H1 (cell line): ENCODE data around the gene PARD3. TPM values are rescaled to one million over a fixed set of nuclear protein-coding genes. Genes with fewer than 3 reads are reported as not detected.

Experiments
- CTCF ChIA-PET: fragments of 300-600 bp; sonication (Branson Sonifier 250); formaldehyde crosslinking; loops from one replicate; lab custom pipeline; 2021; ENCODE audit not compliant: partially characterized antibody; lab: Charles Lee
- POLR2A ChIA-PET: fragments of 300-600 bp; sonication (Branson Sonifier 250); formaldehyde crosslinking; loops from one replicate; lab custom pipeline; 2021; ENCODE audit warnings: inconsistent platforms; ENCODE audit not compliant: partially characterized antibody; lab: Charles Lee
- DNase-seq, 2 experiments: peaks; one replicate each; pipeline versions ENCODE4 v3.0.0 to v3.0.0-alpha.2; 2010 to 2022; ENCODE audit warnings: low spot score in 2 of 2, low read depth in 1 of 2, mixed read lengths in 1 of 2
- FAIRE-seq: peaks from 2 replicates; lab custom pipeline; 2011; peaks lifted over from hg19 to GRCh38; lab: Jason Lieb, UNC
- H2AFZ ChIP-seq: 2 replicates; pipeline ENCODE4 v1.8.1; 2012; ENCODE audit warnings: low read length, inconsistent platforms
- H2AK5ac ChIP-seq: 2 replicates; pipeline ENCODE4 v1.6.1; 2013; ENCODE audit warnings: low read depth, low read length
- H2BK120ac ChIP-seq: replicated peaks from 2 replicates; pipeline ENCODE3; 2013; ENCODE audit warnings: low read depth, low read length, inconsistent platforms
- H2BK12ac ChIP-seq: 2 replicates; pipeline ENCODE4 v1.6.1; 2013; ENCODE audit warnings: low read depth, low read length
- H2BK15ac ChIP-seq: 2 replicates; pipeline ENCODE4 v1.6.1; 2013; ENCODE audit warnings: low read length
- H2BK20ac ChIP-seq: 2 replicates; pipeline ENCODE4 v1.6.1; 2013; ENCODE audit warnings: low read length
- H2BK5ac ChIP-seq: 2 replicates; pipeline ENCODE4 v1.6.1; 2013; ENCODE audit warnings: low read depth, low read length
- H3K14ac ChIP-seq: 2 replicates; pipeline ENCODE4 v1.6.1; 2013; ENCODE audit warnings: inconsistent platforms; ENCODE audit not compliant: insufficient read length
- H3K18ac ChIP-seq: 2 replicates; pipeline ENCODE4 v1.6.1; 2013; ENCODE audit warnings: low read length; ENCODE audit errors: extremely low read depth
- H3K23ac ChIP-seq: 2 replicates; pipeline ENCODE4 v1.6.1; 2013; ENCODE audit warnings: inconsistent platforms; ENCODE audit not compliant: insufficient read length
- H3K23me2 ChIP-seq: 2 replicates; pipeline ENCODE4 v1.6.1; 2013; ENCODE audit warnings: low read depth, low read length
- H3K27ac ChIP-seq: 2 replicates; pipeline ENCODE4 v1.6.1; 2011; ENCODE audit warnings: low read depth, low read length, inconsistent platforms
- H3K27me3 ChIP-seq, 4 experiments: replicated peaks in 1 of 4; 1 replicate in 1 of 4; 2 replicates in 3 of 4; pipeline versions ENCODE4 v1.6.1 to v1.8.1; 2011 to 2013; ENCODE audit warnings: low read length in 3 of 4, mild to moderate bottlenecking in 3 of 4, inconsistent platforms in 2 of 4, mixed read lengths in 2 of 4, moderate library complexity in 1 of 4; ENCODE audit not compliant: control insufficient read depth in 3 of 4, insufficient read depth in 3 of 4; ENCODE audit errors: extremely low read depth in 1 of 4
- H3K36me3 ChIP-seq, 4 experiments: 2 replicates each; pipeline versions ENCODE4 v1.6.1 to v1.8.1; 2011 to 2013; ENCODE audit warnings: mild to moderate bottlenecking in 4 of 4, low read length in 3 of 4, moderate library complexity in 2 of 4, control low read depth in 1 of 4, inconsistent platforms in 1 of 4; ENCODE audit not compliant: insufficient read depth in 4 of 4, control insufficient read depth in 2 of 4
- H3K4ac ChIP-seq: replicated peaks from 2 replicates; pipeline ENCODE3; 2013; ENCODE audit warnings: low read length, low read depth, mixed read lengths, inconsistent platforms; ENCODE audit not compliant: insufficient read length
- H3K4me1 ChIP-seq, 4 experiments: replicated peaks in 1 of 4; 1 replicate in 1 of 4; 2 replicates in 3 of 4; pipeline versions ENCODE4 v1.6.1 to v1.8.1; 2011 to 2013; ENCODE audit warnings: low read length in 3 of 4, inconsistent platforms in 2 of 4, mixed read lengths in 1 of 4; ENCODE audit not compliant: insufficient read depth in 4 of 4, control insufficient read depth in 3 of 4
- H3K4me2 ChIP-seq, 2 experiments: 2 replicates each; pipeline versions ENCODE4 v1.6.1 to v1.8.1; 2011 to 2013; ENCODE audit warnings: low read depth in 2 of 2, low read length in 2 of 2, control low read depth in 1 of 2, inconsistent platforms in 1 of 2, mild to moderate bottlenecking in 1 of 2; ENCODE audit not compliant: insufficient read depth in 1 of 2
- H3K4me3 ChIP-seq, 4 experiments: fragments of 200-600, 300-600 bp in 1 of 4; sonication (generic), shearing (Covaris generic), sonication (Bioruptor Twin) in 1 of 4; 2 replicates each; pipeline versions ENCODE4 v1.5.1 to v1.8.1; 2011 to 2016; ENCODE audit warnings: low read length in 4 of 4, low read depth in 3 of 4, control low read depth in 2 of 4, inconsistent platforms in 2 of 4, mild to moderate bottlenecking in 2 of 4, mixed read lengths in 1 of 4, moderate library complexity in 1 of 4; ENCODE audit not compliant: insufficient read depth in 2 of 4; ENCODE audit errors: extremely low read depth in 1 of 4
- H3K56ac ChIP-seq: replicated peaks from 2 replicates; pipeline ENCODE3; 2013; ENCODE audit warnings: low read depth, mild to moderate bottlenecking, mixed read lengths, low read length, inconsistent platforms; ENCODE audit not compliant: insufficient read length
- H3K79me1 ChIP-seq: 2 replicates; pipeline ENCODE4 v1.6.1; 2013; ENCODE audit warnings: low read depth, low read length, control low read depth
- H3K79me2 ChIP-seq, 2 experiments: 2 replicates each; pipeline versions ENCODE4 v1.6.1 to v1.8.1; 2012 to 2013; ENCODE audit warnings: low read length in 2 of 2, mild to moderate bottlenecking in 2 of 2, inconsistent platforms in 1 of 2; ENCODE audit not compliant: insufficient read depth in 2 of 2, control insufficient read depth in 1 of 2
- H3K9ac ChIP-seq, 4 experiments: replicated peaks in 1 of 4; 1 replicate in 1 of 4; 2 replicates in 3 of 4; pipeline versions ENCODE4 v1.6.1 to v1.8.1; 2011 to 2013; ENCODE audit warnings: low read depth in 3 of 4, low read length in 3 of 4, control low read depth in 2 of 4, mild to moderate bottlenecking in 2 of 4, moderate library complexity in 2 of 4, inconsistent platforms in 1 of 4; ENCODE audit errors: extremely low read depth in 1 of 4
- H3K9me3 ChIP-seq, 2 experiments: 2 replicates each; pipeline versions ENCODE4 v1.6.1 to v1.8.1; 2012 to 2013; ENCODE audit warnings: mild to moderate bottlenecking in 2 of 2, moderate library complexity in 2 of 2, control low read depth in 1 of 2, inconsistent platforms in 1 of 2, low read depth in 1 of 2, low read length in 1 of 2, mixed read lengths in 1 of 2; ENCODE audit not compliant: insufficient read depth in 2 of 2
- H4K20me1 ChIP-seq, 2 experiments: replicated peaks in 1 of 2; 2 replicates each; pipeline versions ENCODE3 to v1.8.1; 2011 to 2013; ENCODE audit warnings: inconsistent platforms in 2 of 2, low read length in 2 of 2, mild to moderate bottlenecking in 1 of 2; ENCODE audit not compliant: insufficient read depth in 2 of 2, control insufficient read depth in 1 of 2
- H4K5ac ChIP-seq: 2 replicates; pipeline ENCODE4 v1.6.1; 2013; ENCODE audit warnings: low read length, low read depth, mixed read lengths, inconsistent platforms; ENCODE audit not compliant: insufficient read length
- H4K8ac ChIP-seq: 2 replicates; pipeline ENCODE4 v1.8.0; 2013; ENCODE audit warnings: mild to moderate bottlenecking, moderate library complexity, low read length, inconsistent platforms; ENCODE audit not compliant: insufficient read depth; ENCODE audit errors: extremely low read depth
- H4K91ac ChIP-seq: replicated peaks from 2 replicates; pipeline ENCODE3; 2013; ENCODE audit warnings: low read length, mixed read lengths, inconsistent platforms; ENCODE audit not compliant: insufficient read length
- ASH2L ChIP-seq: fragments of 200-600, 300-600 bp; sonication (generic); IDR thresholded peaks from one replicate; pipeline ENCODE4 v1.7.1; 2017; ENCODE audit warnings: low read length
- ATF2 ChIP-seq: IDR thresholded peaks from 2 replicates; pipeline ENCODE4 v1.6.1; 2012; ENCODE audit warnings: low read length, inconsistent platforms
- HDAC6 ChIP-seq: IDR thresholded peaks from one replicate; pipeline ENCODE4 v1.7.1; 2012; ENCODE audit warnings: low read depth, mild to moderate bottlenecking, inconsistent platforms, low read length, moderate library complexity
- SAP30 ChIP-seq: fragments of 300-600 bp; sonication (generic); IDR thresholded peaks from 2 replicates; pipeline ENCODE4 v1.7.1; 2012; ENCODE audit warnings: low read length, moderate library complexity, mild to moderate bottlenecking, inconsistent platforms; ENCODE audit not compliant: insufficient read depth, insufficient replicate concordance
- TAF7 ChIP-seq: optimal IDR thresholded peaks from 2 replicates; pipeline ENCODE3; 2011; ENCODE audit warnings: low read depth, mild to moderate bottlenecking, inconsistent platforms, low read length, moderate library complexity, borderline replicate concordance
- WGBS, 2 experiments: shearing (Covaris generic) in 1 of 2; methylation state at CpG; one replicate each; pipeline versions ENCODE4 v1.1.6 to v1.1.7; 2013 to 2015; ENCODE audit warnings: low lambda C conversion rate in 2 of 2, mixed read lengths in 2 of 2, inconsistent platforms in 1 of 2, low coverage in 1 of 2, missing lambda C conversion rate in 1 of 2; ENCODE audit not compliant: insufficient replicate concordance in 2 of 2, insufficient coverage in 1 of 2, insufficient read length in 1 of 2; ENCODE audit errors: extremely low coverage in 1 of 2, missing lambda C conversion rate in 1 of 2; 5-methylcytosine and 5-hydroxymethylcytosine counted together
- polyA plus RNA-seq, 7 experiments: library from polyadenylated mRNA; depleted of rRNA in 3 of 7; stranded (reverse) in 5 of 7; unstranded in 2 of 7; fragments of >200 nt in 5 of 7; fragments of 200-250 nt in 2 of 7; gene quantifications; 1 replicate in 5 of 7; 2 replicates in 1 of 7; 4 replicates in 1 of 7; pipeline versions ENCODE4 v1.2.1 to v1.2.3, GENCODE V29; 2011 to 2013; ENCODE audit warnings: missing spikeins in 2 of 7, mixed read lengths in 2 of 7
- total RNA-seq: library from RNA; stranded (reverse); fragmentation: NEBNext Ultra II Directional; extraction: Animal tissue kit (Norgen Biotek cat#: 25700); gene quantifications from 2 replicates; pipeline ENCODE4 v1.2.1, GENCODE V29; 2021

PARD3 gene
- total and polyA plus RNA-seq, 2 of the 8 experiments (the other 6 are each of a cell fraction or from before 2014, with no cell fraction given): 19.7 to 49.1 TPM

- CTCF ChIA-PET: interaction anchor here (0.7 to 1.0 kb wide), 2 partner anchors 52 to 78 kb away, joined by 3 read pairs; no protein-coding TSS in a partner anchor
- TF ChIP-seq ATF2: no peak
- TF ChIP-seq TAF7: no peak
- TF ChIP-seq ASH2L: no peak
- no peak for TF ChIP-seq SAP30
- TF ChIP-seq HDAC6: no peak
These were observed 236.6 kb downstream of the PARD3 start for GRCh38 chr10:34578468-34578867.

More at GRCh38 chr10:34578468-34578867, 236.6 kb downstream of the PARD3 start:
- Histone ChIP-seq H3K18ac (no peak overlapping the region), H4K20me1 (no peaks in the 10 kb centered on the region), H2BK120ac (no peak overlapping the region), H3K79me1 (no peaks in the 10 kb centered on the region; the same call in 1 of the 2 replicates), H2BK5ac (no peak overlapping the region), H2BK12ac (no peak overlapping the region), H3K4me3 (no peak overlapping the region), H3K4me2 (no peak overlapping the region; a peak in 1 of 4 replicates), H3K56ac (no peak overlapping the region), H3K23me2 (no peaks in the 10 kb centered on the region), H3K27ac (no peak overlapping the region), H4K5ac (no peak overlapping the region), H2BK20ac (no peak overlapping the region), H2AFZ (no peak overlapping the region), H3K79me2 (peaks cover 0 to 43% of the 10 kb centered on the region in 2 experiments; a peak in 2 of 4 replicates), H2BK15ac (no peak overlapping the region), H3K23ac (no peak overlapping the region), H4K8ac (no peak overlapping the region), H2AK5ac (no peak overlapping the region), H3K4me1 (peaks cover 2 to 15% (median 6%) of the 10 kb centered on the region in 4 experiments; a peak in 6 of 7 replicates), H3K27me3 (no peaks in the 10 kb centered on the region), H4K91ac (no peak overlapping the region), H3K14ac (no peak overlapping the region), H3K36me3 (no peaks in the 10 kb centered on the region), H3K4ac (no peak overlapping the region), H3K9me3 (no peaks in the 10 kb centered on the region), H3K9ac (no peak overlapping the region)
- POLR2A ChIA-PET: no interaction called here
- 73% methylated on average over 1 of the region's 1 CpG; no CpG with 5 or more reads in 1 of the 2 experiments for WGBS, 2 experiments
- FAIRE-seq: no peak
- DNase-seq: no peak
